Measurements from ENCODE around the gene MYO18A. TPM values are rescaled to one million over a fixed set of nuclear protein-coding genes. Genes with fewer than 3 reads are reported as not detected.

Gene MYO18A
- total RNA-seq, 1 experiment from 2014 or later, result 37.2 TPM

GRCh38 chr17:29074488-29074887 lies 105.7 kb downstream of the MYO18A start:
- ChIA-PET CTCF (no interaction called here), RAD21 (ENCODE audit: low non-redundant PET in 1 of 2, low total read pairs in 2 of 2, uncharacterized antibody in 2 of 2, unreplicated experiment in 2 of 2) (no interaction called here), POLR2A (no interaction called here)
- TF ChIP-seq SP1 (IDR thresholded peaks at IDR 0.05; ENCODE audit: low read depth) (no peak), POLR2AphosphoS5 (IDR thresholded peaks at IDR 0.05; ENCODE audit: low read depth, low read length) (no peak), RAD21 (IDR thresholded peaks at IDR 0.05; ENCODE audit: low read depth) (no peak), JUND (IDR thresholded peaks at IDR 0.05) (no peak), EZH2phosphoT487 (IDR thresholded peaks at IDR 0.05; ENCODE audit: borderline replicate concordance) (no peak), POLR2A (IDR thresholded peaks at IDR 0.05; ENCODE audit: borderline replicate concordance, extremely low read depth, insufficient read depth, insufficient read length) (no peak), YY1 (IDR thresholded peaks at IDR 0.05; ENCODE audit: extremely low read depth, insufficient replicate concordance, low read depth, low read length) (no peak), SIN3A (IDR thresholded peaks at IDR 0.05; ENCODE audit: low read depth) (no peak), SRF (IDR thresholded peaks at IDR 0.05; ENCODE audit: low read depth) (no peak)
- TF ChIP-seq, protein P1, sequence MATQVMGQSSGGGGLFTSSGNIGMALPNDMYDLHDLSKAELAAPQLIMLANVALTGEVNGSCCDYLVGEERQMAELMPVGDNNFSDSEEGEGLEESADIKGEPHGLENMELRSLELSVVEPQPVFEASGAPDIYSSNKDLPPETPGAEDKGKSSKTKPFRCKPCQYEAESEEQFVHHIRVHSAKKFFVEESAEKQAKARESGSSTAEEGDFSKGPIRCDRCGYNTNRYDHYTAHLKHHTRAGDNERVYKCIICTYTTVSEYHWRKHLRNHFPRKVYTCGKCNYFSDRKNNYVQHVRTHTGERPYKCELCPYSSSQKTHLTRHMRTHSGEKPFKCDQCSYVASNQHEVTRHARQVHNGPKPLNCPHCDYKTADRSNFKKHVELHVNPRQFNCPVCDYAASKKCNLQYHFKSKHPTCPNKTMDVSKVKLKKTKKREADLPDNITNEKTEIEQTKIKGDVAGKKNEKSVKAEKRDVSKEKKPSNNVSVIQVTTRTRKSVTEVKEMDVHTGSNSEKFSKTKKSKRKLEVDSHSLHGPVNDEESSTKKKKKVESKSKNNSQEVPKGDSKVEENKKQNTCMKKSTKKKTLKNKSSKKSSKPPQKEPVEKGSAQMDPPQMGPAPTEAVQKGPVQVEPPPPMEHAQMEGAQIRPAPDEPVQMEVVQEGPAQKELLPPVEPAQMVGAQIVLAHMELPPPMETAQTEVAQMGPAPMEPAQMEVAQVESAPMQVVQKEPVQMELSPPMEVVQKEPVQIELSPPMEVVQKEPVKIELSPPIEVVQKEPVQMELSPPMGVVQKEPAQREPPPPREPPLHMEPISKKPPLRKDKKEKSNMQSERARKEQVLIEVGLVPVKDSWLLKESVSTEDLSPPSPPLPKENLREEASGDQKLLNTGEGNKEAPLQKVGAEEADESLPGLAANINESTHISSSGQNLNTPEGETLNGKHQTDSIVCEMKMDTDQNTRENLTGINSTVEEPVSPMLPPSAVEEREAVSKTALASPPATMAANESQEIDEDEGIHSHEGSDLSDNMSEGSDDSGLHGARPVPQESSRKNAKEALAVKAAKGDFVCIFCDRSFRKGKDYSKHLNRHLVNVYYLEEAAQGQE (IDR thresholded peaks at IDR 0.05; ENCODE audit: low read depth), result no peak
- no peak overlapping the region for H3K9ac ChIP-seq (ENCODE audit: low read length)
- H3K36me3 ChIP-seq (ENCODE audit: control insufficient read depth in 1 of 2, insufficient read depth in 2 of 2, low read length in 2 of 2), result no peaks in the 10 kb centered on the region
- no peak overlapping the region for H3K4me2 ChIP-seq (ENCODE audit: low read length)
- H4K20me1 ChIP-seq (ENCODE audit: insufficient read depth), result no peaks in the 10 kb centered on the region
- H3K79me2 ChIP-seq (ENCODE audit: insufficient read depth, low read length), result no peaks in the 10 kb centered on the region
- DNase-seq (ENCODE audit: low read depth, low spot score), result no peak
- no peak overlapping the region for H2AFZ ChIP-seq (ENCODE audit: low read depth, low read length, poor library complexity, severe bottlenecking)
- H3K4me1 ChIP-seq (ENCODE audit: control insufficient read depth in 1 of 2, insufficient read depth in 2 of 2, low read length in 2 of 2), result peaks cover 0 to 12% of the 10 kb centered on the region in 2 experiments; a peak in 2 of 4 replicates
- H3K4me3 ChIP-seq (replicated peaks in 1 of 2; ENCODE audit: low read depth in 1 of 2, low read length in 2 of 2), result no peak overlapping the region
- H3K27me3 ChIP-seq (ENCODE audit: insufficient read depth, low read length), result no peaks in the 10 kb centered on the region
- H3K9me3 ChIP-seq (ENCODE audit: control insufficient read depth in 1 of 2, insufficient read depth in 1 of 2, low read depth in 1 of 2, low read length in 2 of 2), result no peaks in the 10 kb centered on the region
- no peaks in the 10 kb centered on the region for H3K9me2 ChIP-seq (ENCODE audit: insufficient read depth)
- BruUV-seq (replicated peaks), result no TSS peak
- H3K27ac ChIP-seq (ENCODE audit: low read depth, low read length), result no peak overlapping the region
- ATAC-seq, result no peak
- intact Hi-C loops (cut with micrococcal nuclease), result no loop called here

All from HCT116 (cell line).